ENCODE data around the gene RAB14.

Gene RAB14

GRCh38 chr9:121219530-121219929 is 17.9 kb upstream of the RAB14 start:
- Histone ChIP-seq H3K79me2 (ENCODE audit: control insufficient read depth, low read length) (no peaks in the 10 kb centered on the region), H3K4me2 (ENCODE audit: low read length) (no peak overlapping the region), H3K27me3 (ENCODE audit: control insufficient read depth, low read length) (no peaks in the 10 kb centered on the region), H3K36me3 (ENCODE audit: control insufficient read depth, low read length) (peaks cover 3% of the 10 kb centered on the region; the same call in 1 of the 2 replicates), H3K4me1 (ENCODE audit: control insufficient read depth, low read length) (no peaks in the 10 kb centered on the region), H3K27ac (ENCODE audit: low read depth, low read length) (no peak overlapping the region), H3F3A (ENCODE audit: control insufficient read depth, insufficient read depth) (no peaks in the 10 kb centered on the region), H4K20me1 (ENCODE audit: control insufficient read depth, insufficient read depth, low read depth, low read length) (no peaks in the 10 kb centered on the region), H3K9me2 (replicated peaks; ENCODE audit: control insufficient read depth, low read length) (no peaks in the 10 kb centered on the region), H3K9me3 (ENCODE audit: control insufficient read depth, insufficient read depth, low read length) (no peaks in the 10 kb centered on the region), H3K4me3 (ENCODE audit: low read length) (no peak overlapping the region)
- TF ChIP-seq CTCF (IDR thresholded peaks at IDR 0.05; ENCODE audit: low read depth, low read length, poor library complexity, severe bottlenecking) (no peak), EZH2phosphoT487 (IDR thresholded peaks at IDR 0.05; ENCODE audit: borderline replicate concordance, low read length) (no peak)

- no peaks in the 10 kb centered on the region for H3K79me2 ChIP-seq (ENCODE audit: control insufficient read depth, low read length)
- H3K9me3 ChIP-seq (ENCODE audit: control insufficient read depth, insufficient read depth, low read length) = no peaks in the 10 kb centered on the region
- no peak overlapping the region for H3K4me3 ChIP-seq (ENCODE audit: low read length)
- H3K4me2 ChIP-seq (ENCODE audit: low read length) = no peak overlapping the region
- TF ChIP-seq EZH2phosphoT487 (IDR thresholded peaks at IDR 0.05; ENCODE audit: borderline replicate concordance, low read length) = no peak
- no peak for TF ChIP-seq CTCF (IDR thresholded peaks at IDR 0.05; ENCODE audit: low read depth, low read length, poor library complexity, severe bottlenecking)
- H3F3A ChIP-seq (ENCODE audit: control insufficient read depth, insufficient read depth) = no peaks in the 10 kb centered on the region
- peaks cover 3% of the 10 kb centered on the region; the same call in 1 of the 2 replicates for H3K36me3 ChIP-seq (ENCODE audit: control insufficient read depth, low read length)
- peaks cover 5% of the 10 kb centered on the region for H3K4me1 ChIP-seq (ENCODE audit: control insufficient read depth, low read length)
- no peaks in the 10 kb centered on the region for H3K27me3 ChIP-seq (ENCODE audit: control insufficient read depth, low read length)
- H3K9me2 ChIP-seq (replicated peaks; ENCODE audit: control insufficient read depth, low read length) = no peaks in the 10 kb centered on the region
- H4K20me1 ChIP-seq (ENCODE audit: control insufficient read depth, insufficient read depth, low read depth, low read length) = no peaks in the 10 kb centered on the region
- no peak overlapping the region for H3K27ac ChIP-seq (ENCODE audit: low read depth, low read length)
Measured at GRCh38 chr9:121218357-121219027, 16.8 kb upstream of the RAB14 start.

DNA sequence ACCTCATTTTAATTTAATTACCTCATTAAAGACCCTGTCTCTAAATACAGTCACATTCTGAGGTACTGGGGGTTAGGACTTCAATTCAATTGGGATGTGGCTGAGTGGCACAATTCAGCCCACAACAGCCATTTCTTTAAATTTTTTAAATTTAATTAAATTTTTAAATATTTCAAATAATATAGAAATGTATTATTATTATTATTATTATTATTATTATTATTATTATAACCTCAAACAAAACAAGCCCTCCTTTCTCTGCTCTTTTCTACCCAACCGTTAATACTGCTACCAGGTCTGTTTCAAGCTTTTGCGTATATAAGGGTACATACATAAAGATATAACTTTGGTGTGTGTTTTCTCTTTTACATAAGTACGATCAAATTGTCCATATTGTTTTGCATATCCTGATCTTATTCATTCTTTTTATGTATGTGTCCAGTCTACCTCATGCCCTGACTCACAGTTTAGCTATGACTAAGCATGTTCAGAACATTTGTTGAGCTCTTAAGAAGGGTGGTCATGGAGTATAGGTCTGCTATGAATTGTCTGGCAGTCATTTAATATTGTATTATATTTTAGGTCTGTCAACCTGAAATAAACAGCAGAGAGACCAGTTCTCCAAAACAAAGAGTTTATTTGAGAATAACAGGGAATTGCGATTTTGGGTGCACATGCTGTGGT is 16.1 kb upstream of the RAB14 start:
- H3K79me2 ChIP-seq (ENCODE audit: control insufficient read depth, low read length) = no peaks in the 10 kb centered on the region
- H3K27me3 ChIP-seq (ENCODE audit: control insufficient read depth, low read length) = no peaks in the 10 kb centered on the region
- no peak overlapping the region for H3K4me3 ChIP-seq (ENCODE audit: low read length)
- H3K9me3 ChIP-seq (ENCODE audit: control insufficient read depth, insufficient read depth, low read length) = no peaks in the 10 kb centered on the region
- peaks cover 12% of the 10 kb centered on the region for H3K4me1 ChIP-seq (ENCODE audit: control insufficient read depth, low read length)
- no peaks in the 10 kb centered on the region for H4K20me1 ChIP-seq (ENCODE audit: control insufficient read depth, insufficient read depth, low read depth, low read length)
- H3K4me2 ChIP-seq (ENCODE audit: low read length) = no peak overlapping the region
- no peaks in the 10 kb centered on the region for H3F3A ChIP-seq (ENCODE audit: control insufficient read depth, insufficient read depth)
- H3K9me2 ChIP-seq (replicated peaks; ENCODE audit: control insufficient read depth, low read length) = no peaks in the 10 kb centered on the region
- H3K27ac ChIP-seq (ENCODE audit: low read depth, low read length) = no peak overlapping the region
- TF ChIP-seq EZH2phosphoT487 (IDR thresholded peaks at IDR 0.05; ENCODE audit: borderline replicate concordance, low read length) (no peak), CTCF (IDR thresholded peaks at IDR 0.05; ENCODE audit: low read depth, low read length, poor library complexity, severe bottlenecking) (no peak)
- peaks cover 3% of the 10 kb centered on the region for H3K36me3 ChIP-seq (ENCODE audit: control insufficient read depth, low read length)

All from DOHH2 (cell line).